CD14-positive monocyte (primary cell): ENCODE results near the gene SLC35F1. TPM values are rescaled to one million over a fixed set of nuclear protein-coding genes. Genes with fewer than 3 reads are reported as not detected.

Experiments used
- DNase-seq, 3 donors: peaks; one replicate each; pipeline ENCODE4 v3.0.0-alpha.2; 2011 to 2022
- H2AFZ ChIP-seq: 2 replicates; pipeline ENCODE4 v1.6.0; 2012; ENCODE audit warnings: mild to moderate bottlenecking, low read depth, low read length, inconsistent platforms; ENCODE audit not compliant: insufficient read depth, poor library complexity, severe bottlenecking
- H3K27ac ChIP-seq, 2 donors: 1 replicate in 1 of 2; 2 replicates in 1 of 2; pipeline ENCODE4 v1.5.1; 2012 to 2013; ENCODE audit warnings: low read length in 2 of 2, control low read depth in 1 of 2, inconsistent platforms in 1 of 2, low read depth in 1 of 2, mild to moderate bottlenecking in 1 of 2
- H3K27me3 ChIP-seq, 2 donors: one replicate each; pipeline versions ENCODE4 v1.6.0 to v1.6.1; 2011 to 2013; ENCODE audit warnings: low read length in 2 of 2; ENCODE audit not compliant: control insufficient read depth in 2 of 2, insufficient read depth in 2 of 2
- H3K36me3 ChIP-seq, 2 donors: replicated peaks in 1 of 2; 1 replicate in 1 of 2; 2 replicates in 1 of 2; pipeline versions ENCODE4 v1.5.1 to v1.6.1; 2012 to 2013; ENCODE audit warnings: low read length in 2 of 2, control low read depth in 1 of 2, inconsistent platforms in 1 of 2, mild to moderate bottlenecking in 1 of 2; ENCODE audit not compliant: insufficient read depth in 2 of 2, control insufficient read depth in 1 of 2
- H3K4me1 ChIP-seq, 2 donors: 1 replicate in 1 of 2; 2 replicates in 1 of 2; pipeline versions ENCODE4 v1.5.1 to v1.6.1; 2012 to 2013; ENCODE audit warnings: low read length in 2 of 2, control low read depth in 1 of 2, inconsistent platforms in 1 of 2, mild to moderate bottlenecking in 1 of 2, moderate library complexity in 1 of 2; ENCODE audit not compliant: insufficient read depth in 2 of 2, control insufficient read depth in 1 of 2
- H3K4me2 ChIP-seq: replicated peaks from 2 replicates; pipeline ENCODE3; 2012; ENCODE audit warnings: low read length, moderate library complexity, mild to moderate bottlenecking; ENCODE audit not compliant: poor library complexity, severe bottlenecking; ENCODE audit errors: extremely low read depth
- H3K4me3 ChIP-seq, 3 experiments: fragments of 200-600 bp in 1 of 3; sonication (generic) in 1 of 3; replicated peaks in 1 of 3; 1 replicate in 2 of 3; 2 replicates in 1 of 3; pipeline ENCODE4 v1.5.1; 2011 to 2013; ENCODE audit warnings: low read length in 3 of 3, mild to moderate bottlenecking in 3 of 3, control low read depth in 2 of 3, low read depth in 2 of 3, inconsistent platforms in 1 of 3, moderate library complexity in 1 of 3
- H3K79me2 ChIP-seq: 2 replicates; pipeline ENCODE4 v1.6.0; 2012; ENCODE audit warnings: mild to moderate bottlenecking, control low read depth, inconsistent platforms, low read length, moderate library complexity; ENCODE audit not compliant: insufficient read depth
- H3K9ac ChIP-seq: 2 replicates; pipeline ENCODE4 v1.6.0; 2017; ENCODE audit warnings: low read length, mild to moderate bottlenecking; ENCODE audit not compliant: insufficient read depth, poor library complexity, severe bottlenecking
- H3K9me3 ChIP-seq, 2 donors: replicated peaks in 1 of 2; 1 replicate in 1 of 2; 2 replicates in 1 of 2; pipeline versions ENCODE4 v1.5.1 to v1.6.1; 2012 to 2013; ENCODE audit warnings: low read length in 2 of 2, control low read depth in 1 of 2; ENCODE audit not compliant: control insufficient read depth in 1 of 2, insufficient read depth in 1 of 2
- H4K20me1 ChIP-seq: 2 replicates; pipeline ENCODE4 v1.6.0; 2012; ENCODE audit warnings: mild to moderate bottlenecking, low read length, control low read depth, moderate library complexity; ENCODE audit not compliant: insufficient read depth
- H3K27ac Mint-ChIP-seq, 7 donors: one replicate each; pipeline ENCODE4 v1.8.0; 2020; ENCODE audit warnings: mild to moderate bottlenecking in 7 of 7, mixed read lengths in 7 of 7, moderate library complexity in 6 of 7, inconsistent platforms in 2 of 7
- H3K27me3 Mint-ChIP-seq, 3 donors: one replicate each; pipeline ENCODE4 v1.8.0; 2021 to 2022; ENCODE audit warnings: low read depth in 3 of 3, mild to moderate bottlenecking in 3 of 3, mixed read lengths in 3 of 3, moderate library complexity in 3 of 3, inconsistent platforms in 1 of 3
- H3K36me3 Mint-ChIP-seq, 2 donors: one replicate each; pipeline ENCODE4 v1.8.0; 2020; ENCODE audit warnings: mixed read lengths in 2 of 2, inconsistent platforms in 1 of 2, mild to moderate bottlenecking in 1 of 2
- H3K4me1 Mint-ChIP-seq: one replicate; pipeline ENCODE4 v1.8.0; 2020; ENCODE audit warnings: mild to moderate bottlenecking, mixed read lengths
- H3K4me3 Mint-ChIP-seq, 2 donors: one replicate each; pipeline ENCODE4 v1.8.0; 2020; ENCODE audit warnings: mild to moderate bottlenecking in 2 of 2, mixed read lengths in 2 of 2, moderate library complexity in 1 of 2
- H3K9me3 Mint-ChIP-seq, 7 donors: one replicate each; pipeline ENCODE4 v1.8.0; 2020 to 2022; ENCODE audit warnings: mixed read lengths in 7 of 7, mild to moderate bottlenecking in 6 of 7, moderate library complexity in 6 of 7, inconsistent platforms in 2 of 7
- CTCF ChIP-seq: fragments of 200-600 bp; IDR thresholded peaks from one replicate; pipeline ENCODE4 v1.8.0; 2022; ENCODE audit warnings: antibody characterized with exemption, mild to moderate bottlenecking
- WGBS: methylation state at CpG from one replicate; pipeline ENCODE4 v1.1.5; 2013; ENCODE audit warnings: missing lambda C conversion rate; ENCODE audit not compliant: insufficient coverage; 5-methylcytosine and 5-hydroxymethylcytosine counted together
- intact Hi-C, 2 donors: fragments of 100-400 bp; cut with micrococcal nuclease; formaldehyde crosslinking; loops; one replicate each; pipeline versions ENCODE4 v1.15.0 to v1.15.1; 2023
- polyA plus RNA-seq, 3 donors: library from polyadenylated mRNA; depleted of rRNA in 1 of 3; unstranded in 2 of 3; stranded (reverse) in 1 of 3; fragments of 300-500 nt in 2 of 3; fragments of >200 nt in 1 of 3; fragmentation: Illumina TruSeq in 2 of 3; gene quantifications; 1 replicate in 2 of 3; 2 replicates in 1 of 3; pipeline ENCODE4 v1.2.3, GENCODE V29; 2012 to 2021

SLC35F1 gene
- polyA plus RNA-seq, 3 donors, result not detected

- H3K36me3 Mint-ChIP-seq, result no peaks in the 10 kb centered on the region
- Histone ChIP-seq H2AFZ (no peak overlapping the region), H3K9me3 (no peaks in the 10 kb centered on the region), H3K4me3 (no peak overlapping the region), H3K4me1 (no peaks in the 10 kb centered on the region), H3K79me2 (no peaks in the 10 kb centered on the region), H3K9ac (no peak overlapping the region), H3K36me3 (no peaks in the 10 kb centered on the region), H3K4me2 (no peak overlapping the region), H3K27ac (no peak overlapping the region), H3K27me3 (no peaks in the 10 kb centered on the region), H4K20me1 (no peaks in the 10 kb centered on the region)
- 100% methylated on average over 1 of the region's 1 CpG for WGBS
- H3K27me3 Mint-ChIP-seq, result peaks cover 0 to 4% (median 1%) of the 10 kb centered on the region in 3 donors
- DNase-seq, result no peak
- no peak overlapping the region for H3K4me3 Mint-ChIP-seq
- no peak overlapping the region for H3K27ac Mint-ChIP-seq
- no peak for TF ChIP-seq CTCF
- H3K9me3 Mint-ChIP-seq, result no peaks in the 10 kb centered on the region
- no peaks in the 10 kb centered on the region for H3K4me1 Mint-ChIP-seq
- intact Hi-C loops, result no loop called here
Observed at GRCh38 chr6:118277631-118278030, 370.6 kb downstream of the SLC35F1 start.

GRCh38 chr6:118280210-118280609 is 373.1 kb downstream of the SLC35F1 start:
- H4K20me1 ChIP-seq, result no peaks in the 10 kb centered on the region
- H3K9ac ChIP-seq, result no peak overlapping the region
- DNase-seq, result no peak
- Mint-ChIP-seq H3K27me3 (peaks cover 0 to 4% (median 1%) of the 10 kb centered on the region in 3 donors), H3K27ac (no peak overlapping the region), H3K9me3 (no peaks in the 10 kb centered on the region), H3K4me3 (no peak overlapping the region), H3K36me3 (no peaks in the 10 kb centered on the region), H3K4me1 (no peaks in the 10 kb centered on the region)
- H3K27ac ChIP-seq, result no peak overlapping the region
- H3K4me1 ChIP-seq, result no peaks in the 10 kb centered on the region
- H3K27me3 ChIP-seq, result no peaks in the 10 kb centered on the region
- intact Hi-C loops, result no loop called here
- WGBS, result no CpG with 5 or more reads among the region's 2 CpGs
- no peaks in the 10 kb centered on the region for H3K9me3 ChIP-seq
- no peaks in the 10 kb centered on the region for H3K36me3 ChIP-seq
- no peak overlapping the region for H3K4me2 ChIP-seq
- H3K79me2 ChIP-seq, result no peaks in the 10 kb centered on the region
- no peak overlapping the region for H2AFZ ChIP-seq
- TF ChIP-seq CTCF, result no peak
- no peak overlapping the region for H3K4me3 ChIP-seq
